Suprapubic skin (tissue), 4 donors: Measurements from ENCODE around the gene GNA12.

Source experiments
- CTCF ChIP-seq, 2 donors: fragments of 200-600 bp in 1 of 2; fragments of 450-650 bp in 1 of 2; sonication (generic) in 1 of 2; IDR thresholded peaks; one replicate each; pipeline ENCODE4 v1.5.1; 2016 to 2019; ENCODE audit warnings: antibody characterized with exemption in 2 of 2, mild to moderate bottlenecking in 1 of 2, moderate library complexity in 1 of 2
- EP300 ChIP-seq: sonication (generic); formaldehyde crosslinking; IDR thresholded peaks from one replicate; pipeline ENCODE4 v1.6.1; 2017; ENCODE audit warnings: antibody characterized with exemption
- POLR2A ChIP-seq, 2 donors: fragments of 450-650 bp; IDR thresholded peaks; one replicate each; pipeline ENCODE4 v1.6.1; 2017; ENCODE audit warnings: antibody characterized with exemption in 2 of 2, mild to moderate bottlenecking in 2 of 2, moderate library complexity in 2 of 2
- POLR2AphosphoS5 ChIP-seq, 3 donors: sonication (generic); formaldehyde crosslinking; IDR thresholded peaks; one replicate each; pipeline ENCODE4 v1.6.1; 2017; ENCODE audit warnings: antibody characterized with exemption in 3 of 3

- no peak for TF ChIP-seq CTCF (IDR thresholded peaks at IDR 0.05)
- TF ChIP-seq POLR2A (IDR thresholded peaks at IDR 0.05) = no peak
- no peak for TF ChIP-seq POLR2AphosphoS5 (IDR thresholded peaks at IDR 0.05)
- no peak for TF ChIP-seq EP300
Measured at GRCh38 chr7:2710286-2710655, 133.8 kb downstream of the GNA12 start.
